HG02852 (cell line): ENCODE data around the gene TMEM156.
"Not testable (repeated sequence)": the region's sequence is repeated elsewhere in the genome, so short reads cannot be mapped to it uniquely, and the experiment has no call there.

Source experiments
- ATAC-seq: cut with Tn5 transposase; IDR thresholded peaks from one replicate; pipeline ENCODE4 v1.9.1; 2021; ENCODE audit warnings: mild to moderate bottlenecking, moderate library complexity; ENCODE audit not compliant: unreplicated experiment

TMEM156 gene

GRCh38 chr4:38995660-38996005 lies 36.6 kb downstream of the TMEM156 start:
- ATAC-seq, result no peak

GRCh38 chr4:38994135-38994534 lies 38.1 kb downstream of the TMEM156 start:
- ATAC-seq, result no peak

GRCh38 chr4:38993683-38994082 lies 38.5 kb downstream of the TMEM156 start:
- ATAC-seq, result no peak

- no peak for ATAC-seq
Measured at GRCh38 chr4:38990241-38990640, 42.0 kb downstream of the TMEM156 start.

GRCh38 chr4:38989487-38989886 lies 42.7 kb downstream of the TMEM156 start:
- ATAC-seq, result no peak

GRCh38 chr4:38988353-38988752 lies 43.9 kb downstream of the TMEM156 start:
- not testable (repeated sequence) for ATAC-seq

GRCh38 chr4:38987491-38987890 lies 44.7 kb downstream of the TMEM156 start:
- ATAC-seq, result no peak

- ATAC-seq, result no peak
Measured at GRCh38 chr4:38985410-38986100, 46.7 kb downstream of the TMEM156 start.

- ATAC-seq, result no peak
Measured at GRCh38 chr4:38983787-38984598, 48.2 kb downstream of the TMEM156 start.

GRCh38 chr4:38983291-38983690 lies 48.9 kb downstream of the TMEM156 start:
- no peak for ATAC-seq

GRCh38 chr4:38982361-38983095 lies 49.7 kb downstream of the TMEM156 start:
- ATAC-seq, result no peak

- peak; percentile 36 for ATAC-seq
Measured at GRCh38 chr4:38980903-38981676, 51.1 kb downstream of the TMEM156 start.

- no peak for ATAC-seq
Measured at GRCh38 chr4:38979511-38980230, 52.5 kb downstream of the TMEM156 start.

GRCh38 chr4:38979081-38979480 lies 53.1 kb downstream of the TMEM156 start:
- no peak for ATAC-seq

- ATAC-seq, result no peak
Measured at GRCh38 chr4:38976308-38976707, 55.9 kb downstream of the TMEM156 start.

GRCh38 chr4:38968668-38969067 lies 63.5 kb downstream of the TMEM156 start:
- no peak for ATAC-seq

- no peak for ATAC-seq
Measured at GRCh38 chr4:38967260-38968095, 64.7 kb downstream of the TMEM156 start.

- ATAC-seq, result no peak
Measured at GRCh38 chr4:38965866-38966265, 66.3 kb downstream of the TMEM156 start.
